ENCODE results near the gene GDF10. TPM values are rescaled to one million over a fixed set of nuclear protein-coding genes. Genes with fewer than 3 reads are reported as not detected.

Gene GDF10
- polyA plus RNA-seq, 1 of the 3 experiments (the other 2 are of a cell fraction): 0.02 TPM

DNA sequence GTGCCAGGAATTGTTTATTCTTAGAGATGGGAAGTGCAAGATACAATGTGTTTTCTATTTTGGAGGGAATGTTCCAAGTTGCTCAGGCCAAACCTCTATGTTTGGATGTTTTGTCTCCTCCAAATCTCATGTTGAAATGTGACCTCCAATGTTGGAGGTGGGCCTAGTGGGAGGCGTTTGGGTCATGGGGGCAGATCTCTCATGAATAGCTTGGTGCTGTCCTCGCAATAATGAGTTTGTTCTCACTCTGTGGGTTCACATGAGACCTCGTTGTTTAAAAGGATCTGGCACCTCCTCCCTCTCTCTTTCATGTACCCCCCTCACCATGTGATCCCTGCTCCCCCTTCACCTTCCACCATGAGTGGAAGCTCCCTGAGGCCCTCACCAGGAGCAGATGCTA, 8.3 kb upstream of the GDF10 start:
- Histone ChIP-seq H3K4me3 (ENCODE audit: low read depth in 2 of 2, low read length in 1 of 2) (no peak overlapping the region), H3K27ac (ENCODE audit: low read depth in 2 of 2, low read length in 1 of 2) (no peak overlapping the region), H3K79me2 (ENCODE audit: insufficient read depth) (no peaks in the 10 kb centered on the region), H3F3A (replicated peaks; ENCODE audit: insufficient read depth) (no peaks in the 10 kb centered on the region), H2AFZ (ENCODE audit: low read depth) (no peak overlapping the region), H4K20me1 (ENCODE audit: insufficient read depth) (no peaks in the 10 kb centered on the region), H3K9ac (no peak overlapping the region), H3K27me3 (ENCODE audit: insufficient read depth) (peaks cover 7% of the 10 kb centered on the region), H3K4me1 (ENCODE audit: control insufficient read depth in 1 of 2, insufficient read depth in 2 of 2, low read depth in 1 of 2, low read length in 1 of 2) (peaks cover 0 to 41% of the 10 kb centered on the region in 2 experiments; a peak in 1 of 4 replicates), H3K9me2 (no peaks in the 10 kb centered on the region), H3K4me2 (no peak overlapping the region), H3K36me3 (replicated peaks in 1 of 2; ENCODE audit: control insufficient read depth in 1 of 2, insufficient read depth in 2 of 2, low read length in 1 of 2) (no peaks in the 10 kb centered on the region), H3K9me3 (no peaks in the 10 kb centered on the region)
- TF ChIP-seq YY1 (IDR thresholded peaks at IDR 0.05; ENCODE audit: low read depth): no peak
- TF ChIP-seq GABPA (IDR thresholded peaks at IDR 0.05; ENCODE audit: low read depth): no peak
- no peak for TF ChIP-seq CHD2 (IDR thresholded peaks at IDR 0.05; ENCODE audit: low read length, partially characterized antibody)
- TF ChIP-seq MXI1 (IDR thresholded peaks at IDR 0.05; ENCODE audit: low read depth, low read length): no peak
- TF ChIP-seq REST (IDR thresholded peaks at IDR 0.05; ENCODE audit: low read depth, low read length): no peak
- no peak for TF ChIP-seq POLR2AphosphoS5 (IDR thresholded peaks at IDR 0.05; ENCODE audit: low read depth, low read length)
- no peak for TF ChIP-seq ELF1 (IDR thresholded peaks at IDR 0.05)
- TF ChIP-seq, protein P1, sequence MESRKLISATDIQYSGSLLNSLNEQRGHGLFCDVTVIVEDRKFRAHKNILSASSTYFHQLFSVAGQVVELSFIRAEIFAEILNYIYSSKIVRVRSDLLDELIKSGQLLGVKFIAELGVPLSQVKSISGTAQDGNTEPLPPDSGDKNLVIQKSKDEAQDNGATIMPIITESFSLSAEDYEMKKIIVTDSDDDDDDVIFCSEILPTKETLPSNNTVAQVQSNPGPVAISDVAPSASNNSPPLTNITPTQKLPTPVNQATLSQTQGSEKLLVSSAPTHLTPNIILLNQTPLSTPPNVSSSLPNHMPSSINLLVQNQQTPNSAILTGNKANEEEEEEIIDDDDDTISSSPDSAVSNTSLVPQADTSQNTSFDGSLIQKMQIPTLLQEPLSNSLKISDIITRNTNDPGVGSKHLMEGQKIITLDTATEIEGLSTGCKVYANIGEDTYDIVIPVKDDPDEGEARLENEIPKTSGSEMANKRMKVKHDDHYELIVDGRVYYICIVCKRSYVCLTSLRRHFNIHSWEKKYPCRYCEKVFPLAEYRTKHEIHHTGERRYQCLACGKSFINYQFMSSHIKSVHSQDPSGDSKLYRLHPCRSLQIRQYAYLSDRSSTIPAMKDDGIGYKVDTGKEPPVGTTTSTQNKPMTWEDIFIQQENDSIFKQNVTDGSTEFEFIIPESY (IDR thresholded peaks at IDR 0.05; ENCODE audit: borderline replicate concordance, low read depth): no peak
- no peak for TF ChIP-seq RFX5 (IDR thresholded peaks at IDR 0.05; ENCODE audit: low read length)
- no peak for TF ChIP-seq IRF3 (IDR thresholded peaks at IDR 0.05; ENCODE audit: low read depth, low read length)
- TF ChIP-seq TEAD4 (IDR thresholded peaks at IDR 0.05; ENCODE audit: borderline replicate concordance, insufficient read depth): no peak
- TF ChIP-seq, protein P2, sequence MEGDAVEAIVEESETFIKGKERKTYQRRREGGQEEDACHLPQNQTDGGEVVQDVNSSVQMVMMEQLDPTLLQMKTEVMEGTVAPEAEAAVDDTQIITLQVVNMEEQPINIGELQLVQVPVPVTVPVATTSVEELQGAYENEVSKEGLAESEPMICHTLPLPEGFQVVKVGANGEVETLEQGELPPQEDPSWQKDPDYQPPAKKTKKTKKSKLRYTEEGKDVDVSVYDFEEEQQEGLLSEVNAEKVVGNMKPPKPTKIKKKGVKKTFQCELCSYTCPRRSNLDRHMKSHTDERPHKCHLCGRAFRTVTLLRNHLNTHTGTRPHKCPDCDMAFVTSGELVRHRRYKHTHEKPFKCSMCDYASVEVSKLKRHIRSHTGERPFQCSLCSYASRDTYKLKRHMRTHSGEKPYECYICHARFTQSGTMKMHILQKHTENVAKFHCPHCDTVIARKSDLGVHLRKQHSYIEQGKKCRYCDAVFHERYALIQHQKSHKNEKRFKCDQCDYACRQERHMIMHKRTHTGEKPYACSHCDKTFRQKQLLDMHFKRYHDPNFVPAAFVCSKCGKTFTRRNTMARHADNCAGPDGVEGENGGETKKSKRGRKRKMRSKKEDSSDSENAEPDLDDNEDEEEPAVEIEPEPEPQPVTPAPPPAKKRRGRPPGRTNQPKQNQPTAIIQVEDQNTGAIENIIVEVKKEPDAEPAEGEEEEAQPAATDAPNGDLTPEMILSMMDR (IDR thresholded peaks at IDR 0.05): no peak
- POLR2A ChIA-PET: no interaction called here
- WGBS (ENCODE audit: low lambda C conversion rate): 6% methylated on average over 3 of the region's 3 CpGs
- no peak for DNase-seq
- CTCF ChIA-PET: interaction anchor here (1.7 kb wide), 1 partner anchor 267 kb away, joined by 7 read pairs; no protein-coding TSS in a partner anchor
